Caki2 (cell line): Measurements from ENCODE around the gene KCNIP3. TPM values are rescaled to one million over a fixed set of nuclear protein-coding genes. Genes with fewer than 3 reads are reported as not detected.

Experiments used
- DNase-seq: peaks from one replicate; pipeline ENCODE4 v3.0.0-alpha.2; 2015; ENCODE audit warnings: low read depth
- in situ Hi-C: cut with HindIII; loops from 2 replicates; pipeline ENCODE4 v1.10.0; 2016; ENCODE audit warnings: low sequenced_read_pairs, low pct_unique_long_range_greater_than_20kb, mixed read lengths
- total RNA-seq: library from RNA; depleted of rRNA; stranded (reverse); fragments of >200 nt; shearing (Covaris generic); gene quantifications from 2 replicates; pipeline ENCODE4 v1.2.3, GENCODE V29; 2014; ENCODE audit warnings: low replicate concordance

The KCNIP3 gene
- total RNA-seq, 1 experiment from 2014 or later: 1.2 TPM

DNA sequence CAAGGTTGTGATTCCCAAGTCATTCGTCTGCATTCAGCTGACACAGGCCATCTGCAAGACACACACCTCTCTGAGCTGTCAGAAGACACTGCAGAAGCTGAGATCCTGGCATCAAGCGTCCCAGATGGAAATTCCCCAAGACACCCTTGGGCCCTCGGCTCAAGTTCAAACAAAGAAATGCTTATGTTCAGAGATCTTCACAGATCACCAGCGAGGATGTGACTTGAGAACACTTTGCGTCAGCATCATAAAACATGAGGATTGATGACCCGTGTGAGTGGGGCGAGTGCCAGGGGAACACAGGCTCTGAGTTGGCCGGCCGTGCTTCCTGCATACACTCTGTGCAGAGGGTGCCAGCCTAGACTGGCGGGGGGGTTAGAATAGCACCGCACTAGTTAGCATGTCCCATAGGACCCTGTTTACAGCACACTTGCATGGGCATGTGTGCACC is 36.8 kb downstream of the KCNIP3 start:
- in situ Hi-C loops: no loop called here
- peak; percentile 97 for DNase-seq

DNA sequence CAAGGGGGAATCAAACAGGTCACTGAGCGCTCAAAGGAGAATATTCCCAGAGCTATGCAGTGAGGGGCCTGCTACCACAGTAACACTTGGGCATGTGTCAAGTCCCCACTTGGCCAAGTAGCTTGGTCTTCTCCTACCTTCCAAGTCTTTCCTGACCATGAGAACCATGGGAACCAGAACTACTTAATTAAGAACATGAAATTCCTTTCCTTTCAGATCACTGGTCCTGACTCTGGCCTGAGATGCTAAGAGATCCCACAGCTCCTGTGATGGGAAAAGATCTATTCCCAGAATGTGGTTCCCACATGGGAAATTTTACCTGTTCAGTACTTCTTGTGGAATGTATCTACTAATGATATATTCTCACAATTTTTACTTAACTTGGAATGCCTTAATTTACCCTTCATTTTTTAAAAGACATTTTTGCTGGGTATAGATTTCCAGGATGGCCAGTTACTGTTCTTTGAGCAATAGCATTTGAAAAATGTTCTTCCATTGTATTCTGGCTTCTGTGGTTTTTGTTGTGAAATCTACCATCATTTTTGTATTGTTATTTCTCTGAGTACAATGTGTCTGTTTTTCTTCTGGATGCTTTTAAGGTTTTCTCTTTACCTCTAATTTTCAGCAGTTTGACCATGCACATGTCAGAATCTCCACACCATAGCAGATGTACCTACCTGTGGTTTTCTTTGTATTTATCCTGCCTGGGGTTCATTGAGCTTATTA is 37.9 kb downstream of the KCNIP3 start:
- in situ Hi-C loops: no loop called here

GRCh38 chr2:95336406-95336805 is 39.3 kb downstream of the KCNIP3 start:
- in situ Hi-C loops: no loop called here
- no peak for DNase-seq

More for the DNA sequence above, 37.9 kb downstream of the KCNIP3 start:
- no peak for DNase-seq

GRCh38 chr2:95337829-95338228 is 40.7 kb downstream of the KCNIP3 start:
- in situ Hi-C loops: no loop called here
- DNase-seq: no peak

GRCh38 chr2:95342556-95343320 is 45.6 kb downstream of the KCNIP3 start:
- no peak for DNase-seq
- in situ Hi-C loops: no loop called here

DNA sequence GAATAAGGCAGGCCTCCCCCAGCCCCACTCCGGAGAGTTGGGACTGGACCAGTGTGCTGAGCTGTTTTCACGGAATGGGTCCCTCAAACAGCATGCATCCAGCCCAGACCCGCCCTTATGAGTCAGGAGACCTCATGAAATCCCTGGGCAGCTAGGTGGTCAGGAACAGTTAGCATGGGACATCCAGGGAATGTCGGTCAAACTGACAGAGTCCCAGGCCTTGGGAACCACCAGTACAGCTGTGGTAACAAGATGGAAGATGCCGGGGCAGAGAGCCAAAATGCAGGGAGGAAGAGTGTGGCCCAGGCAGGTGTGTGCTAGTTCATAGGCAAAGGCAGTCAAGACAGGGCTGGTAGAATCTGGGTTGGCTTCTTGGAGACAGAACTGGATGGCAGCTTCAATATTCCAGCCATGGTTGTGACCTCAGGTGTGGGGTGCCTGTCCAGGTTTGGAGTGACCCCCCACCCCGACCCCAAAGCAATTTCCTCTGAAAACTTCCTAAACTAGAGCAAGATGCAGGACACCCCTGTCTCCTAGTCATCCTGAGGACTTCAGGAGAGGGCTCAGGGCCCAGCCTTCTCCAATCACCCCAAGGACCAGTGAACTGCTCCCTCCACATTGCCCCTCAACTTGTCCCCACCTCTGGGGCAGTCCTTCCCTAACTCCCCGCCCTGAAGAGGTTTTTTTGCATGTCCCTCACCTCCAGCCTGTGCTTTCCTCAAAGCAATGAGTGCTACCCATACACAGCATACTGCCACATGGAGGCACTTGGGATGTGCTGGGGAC is 46.5 kb downstream of the KCNIP3 start:
- in situ Hi-C loops: no loop called here
- DNase-seq: no peak

GRCh38 chr2:95344215-95344583 is 47.1 kb downstream of the KCNIP3 start:
- DNase-seq: no peak
- in situ Hi-C loops: no loop called here

GRCh38 chr2:95344656-95345055 is 47.5 kb downstream of the KCNIP3 start:
- in situ Hi-C loops: no loop called here
- DNase-seq: no peak

GRCh38 chr2:95345081-95345562 is 48.0 kb downstream of the KCNIP3 start:
- in situ Hi-C loops: no loop called here
- DNase-seq: no peak

- DNase-seq: peak; percentile 91
- in situ Hi-C loops: no loop called here
Observed at GRCh38 chr2:95345563-95346230, 48.5 kb downstream of the KCNIP3 start.

- DNase-seq: no peak
- in situ Hi-C loops: no loop called here
Observed at GRCh38 chr2:95346231-95346737, 49.1 kb downstream of the KCNIP3 start.

DNA sequence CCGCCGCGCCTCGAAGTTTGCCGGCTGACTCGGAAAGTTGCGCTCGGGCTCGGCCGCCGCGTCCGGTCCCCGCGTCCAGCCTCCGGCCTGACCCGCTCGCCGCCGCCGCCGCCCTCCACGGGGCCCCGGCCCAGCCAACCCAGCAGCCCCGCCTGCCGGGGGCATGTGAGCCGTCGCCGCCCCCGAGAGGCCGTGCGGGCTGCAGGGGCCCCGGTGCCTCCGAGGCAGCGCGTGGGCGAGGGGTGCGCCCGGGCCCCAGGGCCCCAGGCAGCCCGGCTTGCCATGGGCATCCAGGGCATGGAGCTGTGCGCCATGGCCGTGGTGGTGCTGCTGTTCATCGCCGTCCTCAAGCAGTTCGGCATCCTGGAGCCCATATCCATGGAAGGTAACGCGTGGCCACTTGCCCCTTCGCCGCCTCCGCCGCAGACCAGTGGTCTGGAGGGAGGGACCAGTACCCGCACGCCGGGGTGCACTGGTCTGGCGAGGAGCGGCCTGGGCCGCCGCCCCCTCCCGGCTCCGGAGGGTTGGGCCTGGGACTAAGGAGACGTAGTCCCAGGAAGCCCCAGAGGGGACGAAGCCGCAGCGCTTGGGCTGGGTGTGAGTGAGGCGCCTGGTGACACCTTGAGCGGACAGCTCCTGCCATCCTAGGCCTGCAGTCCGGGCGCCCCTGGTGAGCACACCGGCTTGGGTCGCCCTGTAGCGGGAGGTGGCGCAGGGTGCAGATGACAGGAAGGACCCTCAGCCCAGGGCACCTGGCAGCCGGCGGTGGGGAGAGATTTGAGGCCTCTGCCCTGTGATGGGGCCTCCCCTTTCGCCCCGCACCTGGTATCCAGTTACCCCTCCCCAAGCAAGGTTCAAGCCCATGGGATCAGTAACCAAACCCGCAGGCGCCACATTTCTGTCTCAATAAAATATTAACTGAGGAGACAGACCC is 49.9 kb downstream of the KCNIP3 start:
- in situ Hi-C loops: no loop called here
- peak; percentile 24 for DNase-seq

GRCh38 chr2:95347681-95348608 is 50.8 kb downstream of the KCNIP3 start:
- DNase-seq: no peak
- in situ Hi-C loops: no loop called here

DNA sequence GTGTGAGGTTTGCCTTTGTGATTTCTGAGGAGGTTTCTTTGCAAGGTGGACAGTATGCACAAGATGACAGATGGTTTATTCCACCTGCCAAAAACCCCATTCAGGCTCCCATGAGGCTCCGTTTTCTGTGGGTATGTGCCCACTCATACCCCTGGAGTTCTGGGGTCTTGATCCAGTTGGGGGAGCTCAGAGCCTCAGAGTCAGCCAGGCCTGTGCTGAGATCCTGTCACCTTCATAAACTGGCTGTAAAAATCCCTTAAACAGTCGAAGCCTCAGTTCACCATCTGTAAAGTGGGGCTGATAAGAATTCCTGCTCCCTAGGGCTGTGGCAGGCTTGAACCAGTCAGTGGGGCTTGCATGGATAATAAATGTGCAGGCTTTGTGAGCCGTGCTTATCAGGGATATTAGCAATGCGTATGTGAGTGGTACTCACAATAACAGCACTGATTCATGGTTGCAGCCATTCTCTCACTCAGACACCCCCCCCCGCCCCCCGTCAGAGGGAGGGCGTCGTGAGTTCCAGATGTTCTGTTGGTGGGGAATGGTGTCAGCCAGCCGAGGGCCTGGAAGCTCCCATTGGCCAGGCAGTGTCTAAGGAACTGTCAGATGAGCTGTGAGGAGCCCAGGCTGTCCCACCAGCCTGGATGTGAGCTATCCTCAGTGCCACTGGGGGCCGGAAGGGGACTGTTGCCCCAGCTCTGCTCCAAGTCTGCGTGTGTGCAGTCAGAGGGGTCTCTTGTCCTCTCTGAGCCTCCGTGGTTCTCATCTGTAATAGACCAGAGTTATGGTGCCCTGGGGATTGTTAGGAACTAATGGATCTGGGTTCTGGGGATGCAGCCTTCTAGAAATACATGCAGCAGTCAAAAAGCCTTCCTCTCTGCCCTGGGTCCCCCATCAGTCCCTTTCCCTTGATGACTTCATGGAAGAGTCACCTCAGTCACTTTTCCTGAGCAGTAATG is 51.7 kb downstream of the KCNIP3 start:
- DNase-seq: no peak
- in situ Hi-C loops: no loop called here
